K562 (cell line): ENCODE data around the gene NAE1. TPM values are rescaled to one million over a fixed set of nuclear protein-coding genes. Genes with fewer than 3 reads are reported as not detected.

Experiments used
- ATF3 ChIP-seq, 2 experiments: fragments of 450-650 bp in 1 of 2; sonication (generic) in 1 of 2; formaldehyde crosslinking in 1 of 2; IDR thresholded peaks in 1 of 2; conservative IDR thresholded peaks in 1 of 2; 2 replicates each; pipeline versions ENCODE4 v1.6.1 to v1.8.1; 2016 to 2023; ENCODE audit warnings: mild to moderate bottlenecking in 2 of 2, moderate library complexity in 2 of 2, inconsistent platforms in 1 of 2, missing genetic modification reagents in 1 of 2
- HLTF ChIP-seq: fragments of 450-650 bp; IDR thresholded peaks from 2 replicates; pipeline ENCODE4 v1.6.1; 2016
- ILK ChIP-seq: fragments of 450-650 bp; IDR thresholded peaks from 2 replicates; pipeline ENCODE4 v1.6.1; 2016; ENCODE audit warnings: missing genetic modification characterization, low read depth, mild to moderate bottlenecking, missing compliant biosample characterization, moderate library complexity, borderline replicate concordance
- NCOA2 ChIP-seq, 2 experiments: fragments of 450-650 bp; IDR thresholded peaks; 2 replicates each; pipeline ENCODE4 v1.6.1; 2018; ENCODE audit warnings: mild to moderate bottlenecking in 2 of 2, moderate library complexity in 1 of 2; ENCODE audit not compliant: partially characterized antibody in 2 of 2
- PHF20 ChIP-seq: fragments of 450-650 bp; IDR thresholded peaks from 2 replicates; pipeline ENCODE4 v1.6.1; 2018; ENCODE audit not compliant: partially characterized antibody
- SRF ChIP-seq, 2 experiments: fragments of 250-450, 450-650 bp in 1 of 2; sonication (Bioruptor Pico) in 1 of 2; sonication (generic) in 1 of 2; formaldehyde crosslinking; IDR thresholded peaks; 2 replicates each; pipeline versions ENCODE4 v1.5.0 to v1.5.1; 2020 to 2022; ENCODE audit warnings: mild to moderate bottlenecking in 1 of 2, missing genetic modification reagents in 1 of 2
- THAP12 ChIP-seq: fragments of 250-450 bp; sonication (Bioruptor Pico); IDR thresholded peaks from 2 replicates; pipeline ENCODE4 v1.9.0; 2021; ENCODE audit warnings: mild to moderate bottlenecking, inconsistent platforms
- YBX1 ChIP-seq: fragments of 450-650 bp; IDR thresholded peaks from 2 replicates; pipeline ENCODE4 v1.7.1; 2016; ENCODE audit warnings: mild to moderate bottlenecking
- ZNF121 ChIP-seq: sonication (generic); formaldehyde crosslinking; conservative IDR thresholded peaks from 2 replicates; pipeline ENCODE4 v1.8.0; 2022; ENCODE audit warnings: missing genetic modification reagents
- ZNF232 ChIP-seq: sonication (generic); formaldehyde crosslinking; IDR thresholded peaks from 2 replicates; pipeline ENCODE4 v1.8.0; 2022; ENCODE audit warnings: mild to moderate bottlenecking, missing genetic modification reagents
- polyA plus RNA-seq, 8 experiments: library from polyadenylated mRNA; depleted of rRNA in 4 of 8; stranded (reverse) in 5 of 8; unstranded in 3 of 8; fragments of >200 nt; fragmentation: Nextera tagmentation in 2 of 8; fragmentation: Illumina TruSeq in 1 of 8; extraction: Ambion mirVana in 2 of 8; extraction: Trizol in 1 of 8; gene quantifications; 2 replicates each; pipeline versions ENCODE4 v1.2.1 to v1.2.3, GENCODE V29; 2011 to 2014; ENCODE audit warnings: inconsistent platforms in 1 of 8, missing spikeins in 1 of 8
- total RNA-seq, 7 experiments: library from RNA; depleted of rRNA in 6 of 7; stranded (reverse); fragments of >200 nt in 6 of 7; fragmentation: Illumina TruSeq in 2 of 7; extraction: Trizol in 2 of 7; gene quantifications; 2 replicates each; pipeline versions ENCODE4 v1.2.1 to v1.2.3, GENCODE V29; 2011 to 2021; ENCODE audit warnings: low replicate concordance in 1 of 7
- TF ChIP-seq, protein P1 (sequence below): fragments of 450-650 bp; IDR thresholded peaks from 2 replicates; pipeline ENCODE4 v1.6.1; 2016; ENCODE audit warnings: mild to moderate bottlenecking, moderate library complexity

Gene NAE1
- total and polyA plus RNA-seq, 9 of the 15 experiments (the other 6 are each of a cell fraction or from before 2014, with no cell fraction given): 165 to 294 (median 230) TPM

GRCh38 chr16:66872943-66873684 lies 42.3 kb upstream of the NAE1 start (continued):
- TF ChIP-seq, protein P1, sequence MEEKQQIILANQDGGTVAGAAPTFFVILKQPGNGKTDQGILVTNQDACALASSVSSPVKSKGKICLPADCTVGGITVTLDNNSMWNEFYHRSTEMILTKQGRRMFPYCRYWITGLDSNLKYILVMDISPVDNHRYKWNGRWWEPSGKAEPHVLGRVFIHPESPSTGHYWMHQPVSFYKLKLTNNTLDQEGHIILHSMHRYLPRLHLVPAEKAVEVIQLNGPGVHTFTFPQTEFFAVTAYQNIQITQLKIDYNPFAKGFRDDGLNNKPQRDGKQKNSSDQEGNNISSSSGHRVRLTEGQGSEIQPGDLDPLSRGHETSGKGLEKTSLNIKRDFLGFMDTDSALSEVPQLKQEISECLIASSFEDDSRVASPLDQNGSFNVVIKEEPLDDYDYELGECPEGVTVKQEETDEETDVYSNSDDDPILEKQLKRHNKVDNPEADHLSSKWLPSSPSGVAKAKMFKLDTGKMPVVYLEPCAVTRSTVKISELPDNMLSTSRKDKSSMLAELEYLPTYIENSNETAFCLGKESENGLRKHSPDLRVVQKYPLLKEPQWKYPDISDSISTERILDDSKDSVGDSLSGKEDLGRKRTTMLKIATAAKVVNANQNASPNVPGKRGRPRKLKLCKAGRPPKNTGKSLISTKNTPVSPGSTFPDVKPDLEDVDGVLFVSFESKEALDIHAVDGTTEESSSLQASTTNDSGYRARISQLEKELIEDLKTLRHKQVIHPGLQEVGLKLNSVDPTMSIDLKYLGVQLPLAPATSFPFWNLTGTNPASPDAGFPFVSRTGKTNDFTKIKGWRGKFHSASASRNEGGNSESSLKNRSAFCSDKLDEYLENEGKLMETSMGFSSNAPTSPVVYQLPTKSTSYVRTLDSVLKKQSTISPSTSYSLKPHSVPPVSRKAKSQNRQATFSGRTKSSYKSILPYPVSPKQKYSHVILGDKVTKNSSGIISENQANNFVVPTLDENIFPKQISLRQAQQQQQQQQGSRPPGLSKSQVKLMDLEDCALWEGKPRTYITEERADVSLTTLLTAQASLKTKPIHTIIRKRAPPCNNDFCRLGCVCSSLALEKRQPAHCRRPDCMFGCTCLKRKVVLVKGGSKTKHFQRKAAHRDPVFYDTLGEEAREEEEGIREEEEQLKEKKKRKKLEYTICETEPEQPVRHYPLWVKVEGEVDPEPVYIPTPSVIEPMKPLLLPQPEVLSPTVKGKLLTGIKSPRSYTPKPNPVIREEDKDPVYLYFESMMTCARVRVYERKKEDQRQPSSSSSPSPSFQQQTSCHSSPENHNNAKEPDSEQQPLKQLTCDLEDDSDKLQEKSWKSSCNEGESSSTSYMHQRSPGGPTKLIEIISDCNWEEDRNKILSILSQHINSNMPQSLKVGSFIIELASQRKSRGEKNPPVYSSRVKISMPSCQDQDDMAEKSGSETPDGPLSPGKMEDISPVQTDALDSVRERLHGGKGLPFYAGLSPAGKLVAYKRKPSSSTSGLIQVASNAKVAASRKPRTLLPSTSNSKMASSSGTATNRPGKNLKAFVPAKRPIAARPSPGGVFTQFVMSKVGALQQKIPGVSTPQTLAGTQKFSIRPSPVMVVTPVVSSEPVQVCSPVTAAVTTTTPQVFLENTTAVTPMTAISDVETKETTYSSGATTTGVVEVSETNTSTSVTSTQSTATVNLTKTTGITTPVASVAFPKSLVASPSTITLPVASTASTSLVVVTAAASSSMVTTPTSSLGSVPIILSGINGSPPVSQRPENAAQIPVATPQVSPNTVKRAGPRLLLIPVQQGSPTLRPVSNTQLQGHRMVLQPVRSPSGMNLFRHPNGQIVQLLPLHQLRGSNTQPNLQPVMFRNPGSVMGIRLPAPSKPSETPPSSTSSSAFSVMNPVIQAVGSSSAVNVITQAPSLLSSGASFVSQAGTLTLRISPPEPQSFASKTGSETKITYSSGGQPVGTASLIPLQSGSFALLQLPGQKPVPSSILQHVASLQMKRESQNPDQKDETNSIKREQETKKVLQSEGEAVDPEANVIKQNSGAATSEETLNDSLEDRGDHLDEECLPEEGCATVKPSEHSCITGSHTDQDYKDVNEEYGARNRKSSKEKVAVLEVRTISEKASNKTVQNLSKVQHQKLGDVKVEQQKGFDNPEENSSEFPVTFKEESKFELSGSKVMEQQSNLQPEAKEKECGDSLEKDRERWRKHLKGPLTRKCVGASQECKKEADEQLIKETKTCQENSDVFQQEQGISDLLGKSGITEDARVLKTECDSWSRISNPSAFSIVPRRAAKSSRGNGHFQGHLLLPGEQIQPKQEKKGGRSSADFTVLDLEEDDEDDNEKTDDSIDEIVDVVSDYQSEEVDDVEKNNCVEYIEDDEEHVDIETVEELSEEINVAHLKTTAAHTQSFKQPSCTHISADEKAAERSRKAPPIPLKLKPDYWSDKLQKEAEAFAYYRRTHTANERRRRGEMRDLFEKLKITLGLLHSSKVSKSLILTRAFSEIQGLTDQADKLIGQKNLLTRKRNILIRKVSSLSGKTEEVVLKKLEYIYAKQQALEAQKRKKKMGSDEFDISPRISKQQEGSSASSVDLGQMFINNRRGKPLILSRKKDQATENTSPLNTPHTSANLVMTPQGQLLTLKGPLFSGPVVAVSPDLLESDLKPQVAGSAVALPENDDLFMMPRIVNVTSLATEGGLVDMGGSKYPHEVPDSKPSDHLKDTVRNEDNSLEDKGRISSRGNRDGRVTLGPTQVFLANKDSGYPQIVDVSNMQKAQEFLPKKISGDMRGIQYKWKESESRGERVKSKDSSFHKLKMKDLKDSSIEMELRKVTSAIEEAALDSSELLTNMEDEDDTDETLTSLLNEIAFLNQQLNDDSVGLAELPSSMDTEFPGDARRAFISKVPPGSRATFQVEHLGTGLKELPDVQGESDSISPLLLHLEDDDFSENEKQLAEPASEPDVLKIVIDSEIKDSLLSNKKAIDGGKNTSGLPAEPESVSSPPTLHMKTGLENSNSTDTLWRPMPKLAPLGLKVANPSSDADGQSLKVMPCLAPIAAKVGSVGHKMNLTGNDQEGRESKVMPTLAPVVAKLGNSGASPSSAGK: peak; percentile 96
- TF ChIP-seq YBX1 (no peak), ATF3 (IDR thresholded peaks at IDR 0.05) (peak; percentile 70; the same call in 1 of the 2 replicates), ATF3 (CRISPR knock-in tag; conservative IDR thresholded peaks at IDR 0.05) (peak; percentile 40; the same call in 1 of the 2 replicates), ILK (no peak), HLTF (0 out of 2 replicates have a peak, but pooled peaks have one; percentile 27), ZNF121 (CRISPR knock-in tag) (no peak), SRF (CRISPR knock-in tag; IDR thresholded peaks at IDR 0.05) (peak in 1 of 2 experiments; percentile 57; a peak in 1 of 4 replicates), THAP12 (CRISPR knock-in tag) (0 out of 2 replicates have a peak, but pooled peaks have one; percentile 48), PHF20 (peak; percentile 68), NCOA2 (IDR thresholded peaks at IDR 0.05; ENCODE audit: partially characterized antibody in 2 of 2) (no peak), ZNF232 (CRISPR knock-in tag) (no peak)
